HepG2 (cell line): ENCODE data around the gene MYADML2. TPM values are rescaled to one million over a fixed set of nuclear protein-coding genes. Genes with fewer than 3 reads are reported as not detected.

ENCODE experiments used
- AHDC1 ChIP-seq: sonication (generic); formaldehyde crosslinking; IDR thresholded peaks from 2 replicates; pipeline ENCODE4 v1.5.1; 2020; ENCODE audit warnings: mild to moderate bottlenecking, missing genetic modification reagents, borderline replicate concordance
- SNAPC5 ChIP-seq: sonication (generic); formaldehyde crosslinking; IDR thresholded peaks from 2 replicates; pipeline ENCODE4 v1.8.1; 2023; ENCODE audit warnings: mild to moderate bottlenecking, missing genetic modification reagents, borderline replicate concordance
- TGIF2 ChIP-seq: IDR thresholded peaks from 2 replicates; pipeline ENCODE4 v1.6.1; 2016; ENCODE audit warnings: control low read depth, missing compliant biosample characterization
- ZMYM3 ChIP-seq: sonication (generic); formaldehyde crosslinking; IDR thresholded peaks from 2 replicates; pipeline ENCODE4 v1.5.1; 2020; ENCODE audit warnings: mild to moderate bottlenecking, missing genetic modification reagents
- ZNF546 ChIP-seq: sonication (generic); formaldehyde crosslinking; conservative IDR thresholded peaks from 2 replicates; pipeline ENCODE4 v1.8.1; 2023; ENCODE audit warnings: mild to moderate bottlenecking, missing genetic modification reagents
- ZNF781 ChIP-seq: sonication (generic); formaldehyde crosslinking; IDR thresholded peaks from 2 replicates; pipeline ENCODE4 v1.5.1; 2020; ENCODE audit warnings: borderline replicate concordance, mild to moderate bottlenecking, missing genetic modification reagents; ENCODE audit errors: not compliant biosample characterization
- polyA plus RNA-seq, 8 experiments: library from polyadenylated mRNA; depleted of rRNA in 3 of 8; stranded (reverse) in 7 of 8; unstranded in 1 of 8; fragments of >200 nt; fragmentation: Illumina TruSeq in 4 of 8; extraction: Trizol in 4 of 8; gene quantifications; 2 replicates each; pipeline versions ENCODE4 v1.2.1 to v1.2.3, GENCODE V29; 2011 to 2016; ENCODE audit warnings: low read depth in 4 of 8, missing spikeins in 1 of 8, mixed read lengths in 1 of 8; ENCODE audit not compliant: insufficient read depth in 1 of 8
- total RNA-seq, 5 experiments: library from RNA; depleted of rRNA; stranded (reverse); fragments of >200 nt; fragmentation: Illumina TruSeq; extraction: Trizol; gene quantifications; 2 replicates each; pipeline ENCODE4 v1.2.3, GENCODE V29; 2016; ENCODE audit warnings: low read depth in 1 of 5
- TF ChIP-seq, protein P1 (sequence below): sonication (generic); formaldehyde crosslinking; IDR thresholded peaks from 2 replicates; pipeline ENCODE4 v1.5.0; 2020; ENCODE audit warnings: missing genetic modification reagents, mild to moderate bottlenecking, borderline replicate concordance
- TF ChIP-seq, protein P2 (sequence below): sonication (generic); formaldehyde crosslinking; IDR thresholded peaks from one replicate; pipeline ENCODE4 v1.5.1; 2020; ENCODE audit warnings: mild to moderate bottlenecking, missing genetic modification reagents; ENCODE audit errors: not compliant biosample characterization

MYADML2 gene
- total and polyA plus RNA-seq, 2 of the 13 experiments (the other 11 are each of a cell fraction or from before 2014, with no cell fraction given), result not detected

DNA sequence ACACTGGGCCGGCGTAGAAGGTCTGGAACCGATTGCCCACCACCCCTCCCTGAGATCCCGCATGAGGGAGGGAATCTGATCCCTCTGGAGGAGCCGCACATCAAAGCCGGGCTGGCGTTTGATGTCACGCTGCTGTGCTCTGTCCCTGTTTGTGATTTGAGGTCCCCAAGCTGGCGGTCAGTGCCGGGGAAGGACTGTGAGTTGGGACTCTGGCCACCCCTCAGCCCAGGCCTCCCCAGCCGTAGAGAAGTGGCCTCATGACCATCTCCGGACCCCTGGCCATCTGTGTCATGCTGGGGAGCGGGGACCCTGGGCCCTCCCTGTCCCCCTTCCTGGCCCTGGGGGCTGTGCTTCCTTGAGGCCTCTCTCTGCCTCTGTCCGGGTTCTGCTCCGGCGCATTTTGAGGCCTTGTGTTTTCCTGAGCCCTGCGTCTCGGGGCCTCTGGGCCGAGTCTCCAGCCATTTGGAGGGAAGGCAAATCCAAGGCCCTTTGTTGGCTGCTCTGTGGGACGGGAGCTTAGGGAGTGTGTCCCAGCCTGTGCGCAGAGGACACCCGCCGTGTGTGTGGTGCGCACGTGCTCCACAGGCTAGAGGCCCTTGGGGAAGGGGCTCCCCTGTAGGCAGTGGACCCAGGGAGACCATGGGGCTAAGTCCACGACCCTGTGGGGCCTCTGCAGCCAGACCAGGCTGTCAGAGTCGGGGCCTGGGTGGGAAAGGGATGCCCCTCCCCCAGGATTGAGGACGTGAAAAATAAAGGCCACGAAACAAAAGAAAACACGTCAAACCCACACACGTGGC is 45.5 kb upstream of the MYADML2 start (continued):
- TF ChIP-seq, protein P1, sequence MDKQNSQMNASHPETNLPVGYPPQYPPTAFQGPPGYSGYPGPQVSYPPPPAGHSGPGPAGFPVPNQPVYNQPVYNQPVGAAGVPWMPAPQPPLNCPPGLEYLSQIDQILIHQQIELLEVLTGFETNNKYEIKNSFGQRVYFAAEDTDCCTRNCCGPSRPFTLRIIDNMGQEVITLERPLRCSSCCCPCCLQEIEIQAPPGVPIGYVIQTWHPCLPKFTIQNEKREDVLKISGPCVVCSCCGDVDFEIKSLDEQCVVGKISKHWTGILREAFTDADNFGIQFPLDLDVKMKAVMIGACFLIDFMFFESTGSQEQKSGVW (CRISPR knock-in tag), result no peak; the same call in 1 of the 2 replicates
- TF ChIP-seq, protein P2, sequence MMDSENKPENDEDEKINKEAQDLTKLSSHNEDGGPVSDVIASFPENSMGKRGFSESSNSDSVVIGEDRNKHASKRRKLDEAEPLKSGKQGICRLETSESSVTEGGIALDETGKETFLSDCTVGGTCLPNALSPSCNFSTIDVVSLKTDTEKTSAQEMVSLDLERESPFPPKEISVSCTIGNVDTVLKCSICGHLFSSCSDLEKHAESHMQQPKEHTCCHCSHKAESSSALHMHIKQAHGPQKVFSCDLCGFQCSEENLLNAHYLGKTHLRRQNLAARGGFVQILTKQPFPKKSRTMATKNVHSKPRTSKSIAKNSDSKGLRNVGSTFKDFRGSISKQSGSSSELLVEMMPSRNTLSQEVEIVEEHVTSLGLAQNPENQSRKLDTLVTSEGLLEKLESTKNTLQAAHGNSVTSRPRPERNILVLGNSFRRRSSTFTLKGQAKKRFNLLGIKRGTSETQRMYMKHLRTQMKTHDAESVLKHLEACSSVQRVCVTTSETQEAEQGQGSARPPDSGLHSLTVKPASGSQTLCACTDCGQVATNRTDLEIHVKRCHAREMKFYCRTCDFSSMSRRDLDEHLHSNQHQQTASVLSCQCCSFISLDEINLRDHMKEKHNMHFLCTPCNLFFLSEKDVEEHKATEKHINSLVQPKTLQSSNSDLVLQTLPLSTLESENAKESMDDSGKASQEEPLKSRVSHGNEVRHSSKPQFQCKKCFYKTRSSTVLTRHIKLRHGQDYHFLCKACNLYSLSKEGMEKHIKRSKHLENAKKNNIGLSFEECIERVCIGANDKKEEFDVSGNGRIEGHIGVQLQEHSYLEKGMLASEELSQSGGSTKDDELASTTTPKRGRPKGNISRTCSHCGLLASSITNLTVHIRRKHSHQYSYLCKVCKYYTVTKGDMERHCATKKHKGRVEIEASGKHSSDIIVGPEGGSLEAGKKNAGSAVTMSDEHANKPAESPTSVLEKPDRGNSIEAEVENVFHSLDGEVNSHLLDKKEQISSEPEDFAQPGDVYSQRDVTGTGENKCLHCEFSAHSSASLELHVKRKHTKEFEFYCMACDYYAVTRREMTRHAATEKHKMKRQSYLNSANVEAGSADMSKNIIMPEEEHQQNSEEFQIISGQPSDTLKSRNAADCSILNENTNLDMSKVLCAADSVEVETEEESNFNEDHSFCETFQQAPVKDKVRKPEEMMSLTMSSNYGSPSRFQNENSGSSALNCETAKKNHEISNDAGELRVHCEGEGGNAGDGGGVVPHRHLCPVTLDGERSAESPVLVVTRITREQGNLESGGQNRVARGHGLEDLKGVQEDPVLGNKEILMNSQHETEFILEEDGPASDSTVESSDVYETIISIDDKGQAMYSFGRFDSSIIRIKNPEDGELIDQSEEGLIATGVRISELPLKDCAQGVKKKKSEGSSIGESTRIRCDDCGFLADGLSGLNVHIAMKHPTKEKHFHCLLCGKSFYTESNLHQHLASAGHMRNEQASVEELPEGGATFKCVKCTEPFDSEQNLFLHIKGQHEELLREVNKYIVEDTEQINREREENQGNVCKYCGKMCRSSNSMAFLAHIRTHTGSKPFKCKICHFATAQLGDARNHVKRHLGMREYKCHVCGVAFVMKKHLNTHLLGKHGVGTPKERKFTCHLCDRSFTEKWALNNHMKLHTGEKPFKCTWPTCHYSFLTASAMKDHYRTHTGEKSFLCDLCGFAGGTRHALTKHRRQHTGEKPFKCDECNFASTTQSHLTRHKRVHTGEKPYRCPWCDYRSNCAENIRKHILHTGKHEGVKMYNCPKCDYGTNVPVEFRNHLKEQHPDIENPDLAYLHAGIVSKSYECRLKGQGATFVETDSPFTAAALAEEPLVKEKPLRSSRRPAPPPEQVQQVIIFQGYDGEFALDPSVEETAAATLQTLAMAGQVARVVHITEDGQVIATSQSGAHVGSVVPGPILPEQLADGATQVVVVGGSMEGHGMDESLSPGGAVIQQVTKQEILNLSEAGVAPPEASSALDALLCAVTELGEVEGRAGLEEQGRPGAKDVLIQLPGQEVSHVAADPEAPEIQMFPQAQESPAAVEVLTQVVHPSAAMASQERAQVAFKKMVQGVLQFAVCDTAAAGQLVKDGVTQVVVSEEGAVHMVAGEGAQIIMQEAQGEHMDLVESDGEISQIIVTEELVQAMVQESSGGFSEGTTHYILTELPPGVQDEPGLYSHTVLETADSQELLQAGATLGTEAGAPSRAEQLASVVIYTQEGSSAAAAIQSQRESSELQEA, result peak; percentile 92
- peak; percentile 89 for TF ChIP-seq AHDC1 (CRISPR knock-in tag)
- TF ChIP-seq SNAPC5 (CRISPR knock-in tag), result peak; percentile 91; the same call in 1 of the 2 replicates
- TF ChIP-seq ZMYM3 (CRISPR knock-in tag), result peak; percentile 44; the same call in 1 of the 2 replicates
- TF ChIP-seq ZNF546, result peak; percentile 97; the same call in 1 of the 2 replicates
- TF ChIP-seq ZNF781 (CRISPR knock-in tag), result peak; percentile 99
- peak; percentile 78; the same call in 1 of the 2 replicates for TF ChIP-seq TGIF2 (CRISPR knock-in tag)
